Transverse colon (tissue), 4 donors: Measurements from ENCODE around the gene MINDY1. TPM values are rescaled to one million over a fixed set of nuclear protein-coding genes. Genes with fewer than 3 reads are reported as not detected.

Experiments
- DNase-seq: peaks from one replicate; pipeline ENCODE4 v3.0.0-alpha.2; 2019
- H3K27ac ChIP-seq, 4 donors: fragments of 200-600 bp; sonication (generic); 2 replicates each; pipeline ENCODE4 v1.5.1; 2016 to 2018; ENCODE audit warnings: inconsistent platforms in 4 of 4
- H3K27me3 ChIP-seq: fragments of 200-600 bp; sonication (generic); 2 replicates; pipeline ENCODE4 v1.5.1; 2017; ENCODE audit warnings: inconsistent platforms
- H3K36me3 ChIP-seq, 4 donors: fragments of 200-600 bp; sonication (generic); 2 replicates each; pipeline ENCODE4 v1.5.1; 2017 to 2019; ENCODE audit warnings: inconsistent platforms in 4 of 4
- H3K4me1 ChIP-seq, 4 donors: fragments of 200-600 bp; sonication (generic); 2 replicates each; pipeline ENCODE4 v1.5.1; 2017 to 2020; ENCODE audit warnings: inconsistent platforms in 4 of 4
- H3K4me3 ChIP-seq, 4 donors: fragments of 200-600 bp; sonication (generic); 1 replicate in 1 of 4; 2 replicates in 3 of 4; pipeline versions ENCODE4 v1.5.1 to v1.6.1; 2017 to 2019; ENCODE audit warnings: inconsistent platforms in 4 of 4
- H3K9me3 ChIP-seq, 2 donors: fragments of 200-600 bp; sonication (generic); 2 replicates each; pipeline ENCODE4 v1.5.1; 2017 to 2019; ENCODE audit warnings: inconsistent platforms in 2 of 2
- EP300 ChIP-seq: sonication (generic); formaldehyde crosslinking; IDR thresholded peaks from one replicate; pipeline ENCODE4 v1.6.1; 2017; ENCODE audit warnings: antibody characterized with exemption, low read depth
- POLR2A ChIP-seq: fragments of 450-650 bp; IDR thresholded peaks from one replicate; pipeline ENCODE4 v1.6.1; 2016; ENCODE audit warnings: antibody characterized with exemption, mild to moderate bottlenecking, moderate library complexity
- POLR2AphosphoS5 ChIP-seq, 3 donors: sonication (generic); formaldehyde crosslinking; IDR thresholded peaks; one replicate each; pipeline ENCODE4 v1.6.1; 2016; ENCODE audit warnings: antibody characterized with exemption in 3 of 3
- WGBS, 2 donors: methylation state at CpG; one replicate each; pipeline ENCODE4 v1.1.5; 2018; ENCODE audit warnings: low coverage in 1 of 2; 5-methylcytosine and 5-hydroxymethylcytosine counted together
- in situ Hi-C, 4 donors: fragments of 200-750 bp; cut with MboI; loops; one replicate each; pipeline versions ENCODE4 v1.15.0 to v1.15.1; 2017; ENCODE audit warnings: low sequenced_read_pairs in 3 of 4, low pct_ligation_motif_present in 1 of 4, low pct_unique_long_range_greater_than_20kb in 1 of 4
- intact Hi-C: fragments of 100-400 bp; cut with DNase I; formaldehyde crosslinking; loops from one replicate; pipeline ENCODE4 v1.15.1; 2023; ENCODE audit warnings: low total_unique reads
- total RNA-seq, 4 donors: library from RNA; depleted of rRNA; stranded (reverse); fragments of >200 nt; gene quantifications; one replicate each; pipeline ENCODE4 v1.1.0, GENCODE V29; 2016
- TF ChIP-seq, protein P1 (sequence below), 5 experiments: fragments of 200-600 bp in 3 of 5; fragments of 450-650 bp in 2 of 5; sonication (generic) in 3 of 5; IDR thresholded peaks; 1 replicate in 2 of 5; 2 replicates in 3 of 5; pipeline ENCODE4 v1.5.1; 2016 to 2017; ENCODE audit warnings: antibody characterized with exemption in 5 of 5, inconsistent platforms in 3 of 5, mild to moderate bottlenecking in 2 of 5, moderate library complexity in 1 of 5

The MINDY1 gene
- total RNA-seq, 4 donors from 2014 or later = 27.7 to 66.2 (median 54.8) TPM

DNA sequence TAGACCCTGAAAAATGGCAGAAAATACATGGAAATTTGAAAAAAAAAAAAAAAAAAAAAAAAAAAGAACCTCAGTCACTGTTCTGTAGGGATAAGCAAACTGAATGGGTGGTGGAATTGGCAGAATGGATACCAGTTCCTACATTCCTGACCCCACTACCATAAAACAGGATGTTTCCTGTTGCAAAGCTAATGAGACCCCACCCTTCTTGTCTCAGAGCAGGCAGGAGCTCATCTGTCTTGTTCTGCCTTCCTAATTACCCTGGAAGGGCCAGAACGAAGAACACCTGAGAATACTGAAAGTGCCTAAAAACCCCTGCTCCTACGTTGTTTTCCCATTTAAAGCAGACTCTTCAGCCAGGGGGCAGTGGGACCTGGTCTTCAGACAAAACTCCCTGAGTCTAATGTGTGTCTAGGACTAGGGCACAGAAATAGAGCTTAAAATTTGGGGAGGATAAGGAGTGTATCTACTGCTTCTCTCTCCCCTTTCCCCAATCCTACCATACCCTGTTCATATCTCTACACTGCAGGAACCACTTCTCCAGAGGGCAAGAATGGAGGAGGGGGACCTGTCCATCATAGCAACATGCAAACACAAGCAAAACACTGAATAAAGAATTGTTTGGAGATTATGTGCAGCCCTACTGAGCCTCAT is 44.8 kb upstream of the MINDY1 start:
- H3K4me3 ChIP-seq = no peak overlapping the region
- WGBS, 2 donors = 59% methylated on average over 2 of the region's 2 CpGs; no CpG with 5 or more reads in 1 of the 2 donors
- H3K4me1 ChIP-seq = peaks cover 17 to 29% (median 25%) of the 10 kb centered on the region in 4 donors
- in situ Hi-C loops (no loop called here), intact Hi-C loops (no loop called here)
- H3K27me3 ChIP-seq = no peaks in the 10 kb centered on the region
- DNase-seq = no peak
- no peak for TF ChIP-seq POLR2A
- peak in 1 of 3 donors; percentile 6 for TF ChIP-seq POLR2AphosphoS5 (IDR thresholded peaks at IDR 0.05)
- peaks cover 0 to 31% (median 14%) of the 10 kb centered on the region in 4 donors for H3K36me3 ChIP-seq
- H3K9me3 ChIP-seq = no peaks in the 10 kb centered on the region
- H3K27ac ChIP-seq = no peak overlapping the region

DNA sequence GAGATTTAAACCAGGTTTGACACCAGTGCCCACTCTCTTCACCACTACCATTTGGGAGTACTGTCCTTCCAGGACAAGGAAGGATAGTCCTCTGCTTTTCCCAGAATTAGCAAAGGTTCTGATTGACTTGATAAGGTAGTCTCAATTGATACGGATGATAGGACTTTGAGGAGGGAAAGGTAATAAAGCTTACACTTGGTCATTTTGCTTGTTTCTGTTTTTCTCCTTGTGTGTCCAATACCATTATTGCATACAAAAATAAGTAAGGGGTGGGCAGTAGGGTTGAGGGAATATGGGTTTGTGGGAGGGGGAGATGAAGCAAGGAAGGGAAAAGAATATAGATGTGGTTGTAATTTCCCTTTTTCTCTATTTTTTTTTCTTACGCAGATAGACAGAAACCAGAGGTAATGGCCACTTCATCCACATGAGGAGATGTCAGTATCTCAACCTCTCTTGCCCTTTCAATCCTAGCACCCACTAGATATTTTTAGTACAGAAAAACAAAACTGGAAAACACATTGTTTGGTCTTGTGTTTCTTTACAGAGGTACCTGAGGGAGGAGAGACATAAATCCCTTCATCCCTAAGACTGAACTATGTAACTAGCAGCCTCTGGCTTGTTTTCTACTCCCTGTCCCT is 43.5 kb upstream of the MINDY1 start:
- TF ChIP-seq, protein P1, sequence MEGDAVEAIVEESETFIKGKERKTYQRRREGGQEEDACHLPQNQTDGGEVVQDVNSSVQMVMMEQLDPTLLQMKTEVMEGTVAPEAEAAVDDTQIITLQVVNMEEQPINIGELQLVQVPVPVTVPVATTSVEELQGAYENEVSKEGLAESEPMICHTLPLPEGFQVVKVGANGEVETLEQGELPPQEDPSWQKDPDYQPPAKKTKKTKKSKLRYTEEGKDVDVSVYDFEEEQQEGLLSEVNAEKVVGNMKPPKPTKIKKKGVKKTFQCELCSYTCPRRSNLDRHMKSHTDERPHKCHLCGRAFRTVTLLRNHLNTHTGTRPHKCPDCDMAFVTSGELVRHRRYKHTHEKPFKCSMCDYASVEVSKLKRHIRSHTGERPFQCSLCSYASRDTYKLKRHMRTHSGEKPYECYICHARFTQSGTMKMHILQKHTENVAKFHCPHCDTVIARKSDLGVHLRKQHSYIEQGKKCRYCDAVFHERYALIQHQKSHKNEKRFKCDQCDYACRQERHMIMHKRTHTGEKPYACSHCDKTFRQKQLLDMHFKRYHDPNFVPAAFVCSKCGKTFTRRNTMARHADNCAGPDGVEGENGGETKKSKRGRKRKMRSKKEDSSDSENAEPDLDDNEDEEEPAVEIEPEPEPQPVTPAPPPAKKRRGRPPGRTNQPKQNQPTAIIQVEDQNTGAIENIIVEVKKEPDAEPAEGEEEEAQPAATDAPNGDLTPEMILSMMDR (IDR thresholded peaks at IDR 0.05) = no peak
- TF ChIP-seq EP300 (no peak), POLR2A (peak; percentile 13)
- in situ Hi-C loops = no loop called here
- Histone ChIP-seq H3K4me1 (peaks cover 5 to 17% (median 12%) of the 10 kb centered on the region in 4 donors), H3K27me3 (no peaks in the 10 kb centered on the region), H3K4me3 (no peak overlapping the region), H3K36me3 (peaks cover 0 to 31% (median 11%) of the 10 kb centered on the region in 4 donors), H3K27ac (no peak overlapping the region), H3K9me3 (no peaks in the 10 kb centered on the region)
- intact Hi-C loops = no loop called here
- DNase-seq = no peak
- WGBS, 2 donors = 77 to 84% methylated on average over 2 of the region's 2 CpGs

DNA sequence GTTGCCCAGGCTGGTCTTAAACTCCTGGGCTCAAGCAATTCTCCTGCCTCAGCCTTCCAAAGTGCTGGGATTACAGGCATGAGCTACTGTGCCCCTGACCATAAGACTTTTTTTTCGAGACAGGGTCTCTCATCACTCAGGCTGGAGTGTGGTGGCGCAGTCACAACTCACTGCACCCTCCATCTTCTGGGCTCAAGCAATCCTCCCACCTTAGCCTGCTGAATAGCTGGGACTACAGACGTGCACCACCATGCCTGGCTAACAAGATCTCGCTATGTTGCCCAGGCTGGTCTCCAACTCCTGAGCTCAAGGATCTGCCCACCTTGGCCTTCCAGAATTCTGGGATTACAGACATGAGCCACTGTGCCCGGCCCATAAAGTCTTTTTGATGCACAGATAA is 42.8 kb upstream of the MINDY1 start:
- in situ Hi-C loops = loop anchor here in 1 of 4 donors (25.0 kb wide), 1 partner anchor 113 kb away; the partner anchor contains the start of genes LYSMD1, SCNM1 and TNFAIP8L2

DNA sequence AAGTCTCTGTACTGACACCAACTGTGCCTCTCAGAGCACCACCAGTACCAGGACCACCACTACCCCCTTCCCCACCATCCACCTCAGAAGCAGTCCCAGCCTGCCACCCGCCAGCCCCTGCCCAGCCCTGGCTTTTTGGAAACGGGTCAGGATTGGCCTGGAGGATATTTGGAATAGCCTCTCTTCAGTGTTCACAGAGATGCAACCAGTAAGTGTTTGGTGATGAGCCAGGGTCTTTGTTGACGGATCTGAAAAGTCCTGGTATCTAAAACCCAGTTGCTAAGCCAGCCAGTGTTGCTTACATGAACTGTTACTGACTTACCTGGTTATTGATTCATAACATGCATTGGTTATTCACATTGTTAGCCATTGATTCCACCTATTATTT is 41.9 kb upstream of the MINDY1 start:
- Histone ChIP-seq H3K4me1 (peaks cover 3 to 16% (median 10%) of the 10 kb centered on the region in 4 donors), H3K27ac (peak overlapping the region; percentile 85 to 89 (median 88)), H3K4me3 (peak overlapping the region; percentile 54 to 80 (median 62)), H3K27me3 (no peaks in the 10 kb centered on the region), H3K9me3 (no peaks in the 10 kb centered on the region), H3K36me3 (peaks cover 0 to 17% (median 5%) of the 10 kb centered on the region in 4 donors)
- intact Hi-C loops (no loop called here), in situ Hi-C loops (loop anchor here in 1 of 4 donors (25.0 kb wide), 1 partner anchor 114 kb away; the partner anchor contains the start of genes LYSMD1, SCNM1 and TNFAIP8L2)
- TF ChIP-seq POLR2AphosphoS5 (IDR thresholded peaks at IDR 0.05) (no peak), EP300 (no peak), POLR2A (no peak)
- TF ChIP-seq, protein P1 (IDR thresholded peaks at IDR 0.05) = peak in 3 of 5 experiments; percentile 41 to 53 (median 43)
- no peak for DNase-seq
- 35 to 40% methylated on average over 1 to 3 of the region's 3 CpGs for WGBS, 2 donors

More for the DNA sequence above, 42.8 kb upstream of the MINDY1 start:
- intact Hi-C loops = no loop called here
- Histone ChIP-seq H3K4me1 (peaks cover 3 to 16% (median 10%) of the 10 kb centered on the region in 4 donors), H3K36me3 (peaks cover 0 to 24% (median 9%) of the 10 kb centered on the region in 4 donors), H3K27ac (no peak overlapping the region), H3K27me3 (no peaks in the 10 kb centered on the region), H3K9me3 (no peaks in the 10 kb centered on the region), H3K4me3 (no peak overlapping the region)
- WGBS, 2 donors = 89% methylated on average over 5 of the region's 5 CpGs; no CpG with 5 or more reads in 1 of the 2 donors
- no peak for DNase-seq
- no peak for TF ChIP-seq EP300
- TF ChIP-seq, protein P1 (IDR thresholded peaks at IDR 0.05) = no peak
- no peak for TF ChIP-seq POLR2A
- TF ChIP-seq POLR2AphosphoS5 (IDR thresholded peaks at IDR 0.05) = no peak
